CD8-positive, alpha-beta memory T cell (primary cell): ENCODE results near the gene BACH1. TPM values are rescaled to one million over a fixed set of nuclear protein-coding genes. Genes with fewer than 3 reads are reported as not detected.

Experiments
- CTCF ChIA-PET: fragments of 350-600 bp; sonication (Branson Sonifier 250); formaldehyde crosslinking; loops from one replicate; lab custom pipeline; 2021; ENCODE audit warnings: antibody characterized with exemption; lab: Charles Lee
- POLR2A ChIA-PET: fragments of 350-600 bp; sonication (Branson Sonifier 250); formaldehyde crosslinking; loops from one replicate; lab custom pipeline; 2021; ENCODE audit warnings: antibody characterized with exemption; lab: Charles Lee
- DNase-seq, 5 donors: peaks; one replicate each; pipeline versions ENCODE4 v3.0.0 to v3.0.0-alpha.2; 2020 to 2022; ENCODE audit warnings: mixed read lengths in 1 of 5
- H3K27ac ChIP-seq: one replicate; pipeline ENCODE4 v1.7.0; 2013; ENCODE audit warnings: low read depth, mild to moderate bottlenecking, low read length, moderate library complexity
- H3K27me3 ChIP-seq: 2 replicates; pipeline ENCODE4 v1.7.0; 2013; ENCODE audit warnings: low read length, mild to moderate bottlenecking; ENCODE audit not compliant: insufficient read depth, poor library complexity, severe bottlenecking
- H3K36me3 ChIP-seq: 2 replicates; pipeline ENCODE4 v1.7.0; 2013; ENCODE audit warnings: mild to moderate bottlenecking, low read length, moderate library complexity; ENCODE audit not compliant: insufficient read depth
- H3K4me1 ChIP-seq: 2 replicates; pipeline ENCODE4 v1.7.0; 2013; ENCODE audit warnings: mild to moderate bottlenecking, low read length, moderate library complexity; ENCODE audit not compliant: insufficient read depth
- H3K4me3 ChIP-seq: 2 replicates; pipeline ENCODE4 v1.7.0; 2013; ENCODE audit warnings: mild to moderate bottlenecking, low read length
- H3K9me3 ChIP-seq: 2 replicates; pipeline ENCODE4 v1.7.0; 2013; ENCODE audit warnings: mild to moderate bottlenecking, low read length
- H3K27ac Mint-ChIP-seq, 8 donors: one replicate each; pipeline ENCODE4 v1.8.0; 2020 to 2021; ENCODE audit warnings: mixed read lengths in 8 of 8, mild to moderate bottlenecking in 6 of 8, inconsistent platforms in 3 of 8, moderate library complexity in 3 of 8
- H3K27me3 Mint-ChIP-seq, 2 donors: one replicate each; pipeline ENCODE4 v1.8.0; 2020 to 2021; ENCODE audit warnings: mixed read lengths in 2 of 2, mild to moderate bottlenecking in 1 of 2, moderate library complexity in 1 of 2
- H3K36me3 Mint-ChIP-seq, 3 donors: one replicate each; pipeline ENCODE4 v1.8.0; 2020 to 2021; ENCODE audit warnings: mixed read lengths in 3 of 3, inconsistent platforms in 1 of 3, mild to moderate bottlenecking in 1 of 3
- H3K4me1 Mint-ChIP-seq, 3 donors: one replicate each; pipeline ENCODE4 v1.8.0; 2020 to 2021; ENCODE audit warnings: mixed read lengths in 3 of 3, inconsistent platforms in 1 of 3, mild to moderate bottlenecking in 1 of 3
- H3K4me3 Mint-ChIP-seq, 7 donors: one replicate each; pipeline ENCODE4 v1.8.0; 2020 to 2021; ENCODE audit warnings: mixed read lengths in 7 of 7, mild to moderate bottlenecking in 6 of 7, moderate library complexity in 4 of 7, inconsistent platforms in 2 of 7
- H3K9me3 Mint-ChIP-seq, 5 donors: one replicate each; pipeline ENCODE4 v1.8.0; 2020 to 2022; ENCODE audit warnings: mixed read lengths in 5 of 5, mild to moderate bottlenecking in 3 of 5, moderate library complexity in 2 of 5, inconsistent platforms in 1 of 5
- polyA plus RNA-seq: library from polyadenylated mRNA; unstranded; fragments of 300-500 nt; fragmentation: Illumina TruSeq; gene quantifications from one replicate; pipeline ENCODE4 v1.2.3, GENCODE V29; 2021
- total RNA-seq, 2 experiments: library from RNA; stranded (reverse); gene quantifications; one replicate each; pipeline ENCODE4 v1.2.3, GENCODE V29; 2021

BACH1 gene
- total and polyA plus RNA-seq, 3 experiments from 2014 or later = 13.0 to 25.6 (median 20.8) TPM

GRCh38 chr21:29366532-29366931 lies 67.8 kb downstream of the BACH1 start:
- no peaks in the 10 kb centered on the region for H3K4me1 Mint-ChIP-seq

GRCh38 chr21:29367335-29367734 lies 68.6 kb downstream of the BACH1 start:
- H3K27ac ChIP-seq = no peak overlapping the region
- ChIA-PET CTCF (interaction anchor here (1.3 kb wide), 1 partner anchor 12 kb away, joined by 3 read pairs; no protein-coding TSS in a partner anchor), POLR2A (no interaction called here)
- Mint-ChIP-seq H3K4me1 (peaks cover 0 to 3% (median 0%) of the 10 kb centered on the region in 3 donors), H3K36me3 (peaks cover 5 to 10% (median 9%) of the 10 kb centered on the region in 3 donors), H3K9me3 (no peaks in the 10 kb centered on the region), H3K4me3 (no peak overlapping the region), H3K27me3 (no peaks in the 10 kb centered on the region), H3K27ac (no peak overlapping the region)
- no peaks in the 10 kb centered on the region for H3K9me3 ChIP-seq
- H3K36me3 ChIP-seq = no peaks in the 10 kb centered on the region
- H3K4me1 ChIP-seq = no peaks in the 10 kb centered on the region
- no peak for DNase-seq
- H3K4me3 ChIP-seq = no peak overlapping the region
- no peaks in the 10 kb centered on the region for H3K27me3 ChIP-seq

More at GRCh38 chr21:29366532-29366931, 67.8 kb downstream of the BACH1 start:
- Mint-ChIP-seq H3K27ac (peak overlapping the region in 1 of 8 donors; percentile 26), H3K36me3 (peaks cover 7 to 10% (median 9%) of the 10 kb centered on the region in 3 donors), H3K9me3 (no peaks in the 10 kb centered on the region), H3K4me3 (no peak overlapping the region), H3K27me3 (no peaks in the 10 kb centered on the region)
- no peaks in the 10 kb centered on the region for H3K4me1 ChIP-seq
- ChIA-PET CTCF (interaction anchor here (1.3 kb wide), 1 partner anchor 11 kb away, joined by 3 read pairs; no protein-coding TSS in a partner anchor), POLR2A (no interaction called here)
- H3K9me3 ChIP-seq = no peaks in the 10 kb centered on the region
- H3K4me3 ChIP-seq = no peak overlapping the region
- DNase-seq = no peak
- no peaks in the 10 kb centered on the region for H3K27me3 ChIP-seq
- H3K27ac ChIP-seq = no peak overlapping the region
- H3K36me3 ChIP-seq = no peaks in the 10 kb centered on the region

GRCh38 chr21:29368906-29369305 lies 70.2 kb downstream of the BACH1 start:
- Histone ChIP-seq H3K27ac (no peak overlapping the region), H3K9me3 (no peaks in the 10 kb centered on the region), H3K4me1 (no peaks in the 10 kb centered on the region), H3K27me3 (no peaks in the 10 kb centered on the region), H3K4me3 (no peak overlapping the region), H3K36me3 (no peaks in the 10 kb centered on the region)
- H3K36me3 Mint-ChIP-seq = peaks cover under 1 to 3% (median 2%) of the 10 kb centered on the region in 3 donors
- DNase-seq = no peak
- no peaks in the 10 kb centered on the region for H3K27me3 Mint-ChIP-seq
- peaks cover 0 to 7% (median 2%) of the 10 kb centered on the region in 3 donors for H3K4me1 Mint-ChIP-seq
- ChIA-PET CTCF (interaction anchor here (0.9 kb wide), 1 partner anchor 11 kb away, joined by 3 read pairs; no protein-coding TSS in a partner anchor), POLR2A (no interaction called here)
- H3K9me3 Mint-ChIP-seq = no peaks in the 10 kb centered on the region
- peak overlapping the region in 2 of 8 donors; percentile 47 to 76 for H3K27ac Mint-ChIP-seq
- H3K4me3 Mint-ChIP-seq = no peak overlapping the region

- Histone ChIP-seq H3K36me3 (no peaks in the 10 kb centered on the region), H3K9me3 (no peaks in the 10 kb centered on the region), H3K27ac (no peak overlapping the region), H3K4me3 (no peak overlapping the region), H3K4me1 (peaks cover 3% of the 10 kb centered on the region), H3K27me3 (no peaks in the 10 kb centered on the region)
- DNase-seq = no peak
- Mint-ChIP-seq H3K9me3 (no peaks in the 10 kb centered on the region), H3K4me1 (peaks cover 2 to 10% (median 3%) of the 10 kb centered on the region in 3 donors), H3K4me3 (no peak overlapping the region), H3K36me3 (peaks cover 0 to 3% (median 1%) of the 10 kb centered on the region in 3 donors), H3K27ac (peak overlapping the region in 2 of 8 donors; percentile 29 to 45), H3K27me3 (no peaks in the 10 kb centered on the region)
- ChIA-PET CTCF (interaction anchor here (0.8 to 3.1 kb wide), 14 partner anchors 11 to 300 kb away, joined by 3 to 20 read pairs (median 4); no protein-coding TSS in a partner anchor), POLR2A (no interaction called here)
These were observed 72.7 kb downstream of the BACH1 start for GRCh38 chr21:29371464-29371863.

GRCh38 chr21:29372063-29372802 lies 73.5 kb downstream of the BACH1 start:
- no peak overlapping the region for H3K27ac ChIP-seq
- POLR2A ChIA-PET = no interaction called here
- no peaks in the 10 kb centered on the region for H3K9me3 Mint-ChIP-seq
- H3K4me3 Mint-ChIP-seq = no peak overlapping the region
- CTCF ChIA-PET = interaction anchor here (0.8 to 3.1 kb wide), 14 partner anchors 10 to 301 kb away, joined by 3 to 20 read pairs (median 4); no protein-coding TSS in a partner anchor
- no peaks in the 10 kb centered on the region for H3K9me3 ChIP-seq
- peaks cover 8% of the 10 kb centered on the region for H3K4me1 ChIP-seq
- peaks cover 9 to 17% (median 10%) of the 10 kb centered on the region in 3 donors for H3K4me1 Mint-ChIP-seq
- no peaks in the 10 kb centered on the region for H3K27me3 ChIP-seq
- DNase-seq = peak; percentile 3 to 66 (median 59)
- H3K36me3 Mint-ChIP-seq = peaks cover 0 to 3% (median 1%) of the 10 kb centered on the region in 3 donors
- H3K27me3 Mint-ChIP-seq = no peaks in the 10 kb centered on the region
- H3K27ac Mint-ChIP-seq = peak overlapping the region in 3 of 8 donors; percentile 39 to 68 (median 57)
- H3K4me3 ChIP-seq = no peak overlapping the region
- no peaks in the 10 kb centered on the region for H3K36me3 ChIP-seq

- H3K4me3 Mint-ChIP-seq = no peak overlapping the region
These were observed 75.8 kb downstream of the BACH1 start for GRCh38 chr21:29374481-29374880.

GRCh38 chr21:29376556-29376955 lies 77.8 kb downstream of the BACH1 start:
- Histone ChIP-seq H3K4me3 (no peak overlapping the region), H3K27me3 (no peaks in the 10 kb centered on the region), H3K9me3 (no peaks in the 10 kb centered on the region), H3K36me3 (no peaks in the 10 kb centered on the region), H3K4me1 (peaks cover 8% of the 10 kb centered on the region), H3K27ac (no peak overlapping the region)
- H3K4me3 Mint-ChIP-seq = no peak overlapping the region
- ChIA-PET POLR2A (no interaction called here), CTCF (interaction anchor here (0.6 to 1.7 kb wide), 16 partner anchors 11 to 297 kb away, joined by 3 to 11 read pairs (median 3); partner anchors contain the start of gene BACH1)
- peaks cover 9 to 19% (median 10%) of the 10 kb centered on the region in 3 donors for H3K4me1 Mint-ChIP-seq
- H3K27me3 Mint-ChIP-seq = no peaks in the 10 kb centered on the region
- peaks cover 0 to 3% (median 1%) of the 10 kb centered on the region in 3 donors for H3K36me3 Mint-ChIP-seq
- no peaks in the 10 kb centered on the region for H3K9me3 Mint-ChIP-seq
- peak; percentile 17 to 72 (median 26) for DNase-seq
- peak overlapping the region in 1 of 8 donors; percentile 5 for H3K27ac Mint-ChIP-seq

More at GRCh38 chr21:29374481-29374880, 75.8 kb downstream of the BACH1 start:
- H3K27ac ChIP-seq = no peak overlapping the region
- Mint-ChIP-seq H3K27ac (peak overlapping the region in 1 of 8 donors; percentile 57), H3K27me3 (no peaks in the 10 kb centered on the region), H3K4me1 (peaks cover 9 to 19% (median 10%) of the 10 kb centered on the region in 3 donors), H3K9me3 (no peaks in the 10 kb centered on the region), H3K36me3 (peaks cover 0 to 2% (median 1%) of the 10 kb centered on the region in 3 donors)
- H3K4me1 ChIP-seq = peaks cover 8% of the 10 kb centered on the region
- H3K27me3 ChIP-seq = no peaks in the 10 kb centered on the region
- no peaks in the 10 kb centered on the region for H3K36me3 ChIP-seq
- no peak overlapping the region for H3K4me3 ChIP-seq
- no peak for DNase-seq
- CTCF ChIA-PET = interaction anchor here (1.0 to 1.2 kb wide), 2 partner anchors 8 to 102 kb away, joined by 4 read pairs; no protein-coding TSS in a partner anchor
- H3K9me3 ChIP-seq = no peaks in the 10 kb centered on the region
- POLR2A ChIA-PET = no interaction called here
